ENCODE measurements around the gene PTPRT. TPM values are rescaled to one million over a fixed set of nuclear protein-coding genes. Genes with fewer than 3 reads are reported as not detected.
"Not testable (repeated sequence)": the region's sequence is repeated elsewhere in the genome, so short reads cannot be mapped to it uniquely, and the experiment has no call there.

PTPRT gene
- total RNA-seq, 1 experiment from 2014 or later, result 0.20 TPM

DNA sequence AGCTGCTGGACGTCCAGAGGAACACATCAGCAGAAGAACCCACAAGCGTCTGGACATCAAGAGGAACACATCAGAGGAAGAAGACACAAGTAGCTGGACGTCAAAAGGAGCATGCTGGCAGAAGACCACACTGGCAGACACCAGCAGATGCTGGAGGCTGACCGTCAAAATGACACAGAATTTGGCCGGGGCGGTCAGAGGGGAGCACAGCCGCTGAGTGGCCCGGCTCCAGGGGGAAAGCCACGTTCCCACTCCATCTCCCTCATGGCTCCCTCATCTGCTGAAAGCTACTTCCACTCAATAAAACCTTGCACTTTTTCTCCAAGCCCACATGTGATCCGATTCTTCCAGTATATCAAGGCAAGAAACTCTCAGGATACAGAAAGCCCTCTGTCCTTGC lies 283.6 kb downstream of the PTPRT start:
- DNase-seq (ENCODE audit: low read depth), result no peak
- in situ Hi-C loops (cut with HindIII; ENCODE audit: low pct_unique_long_range_greater_than_20kb, low sequenced_read_pairs), result no loop called here

DNA sequence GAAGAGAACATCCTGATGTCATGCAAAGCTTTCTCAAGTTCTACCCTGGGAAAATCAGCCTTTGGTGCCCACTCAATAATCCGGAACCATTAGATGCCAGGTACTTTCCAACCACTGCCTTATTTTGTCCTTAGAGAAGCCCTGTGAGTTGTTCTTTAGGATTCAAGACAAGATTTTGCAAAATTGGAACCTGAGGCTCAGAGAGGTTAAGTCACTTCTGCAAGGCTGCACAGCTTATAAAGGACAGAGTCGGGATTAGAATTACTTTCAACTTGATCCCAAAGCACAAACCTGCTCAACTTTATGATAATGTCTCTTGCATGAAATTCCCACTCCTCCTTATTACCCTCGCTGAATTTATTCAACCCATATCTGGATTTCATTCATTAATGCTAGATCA lies 287.2 kb downstream of the PTPRT start:
- in situ Hi-C loops (cut with HindIII; ENCODE audit: low pct_unique_long_range_greater_than_20kb, low sequenced_read_pairs), result no loop called here
- no peak for DNase-seq (ENCODE audit: low read depth)

- DNase-seq (ENCODE audit: low read depth), result no peak
- in situ Hi-C loops (cut with HindIII; ENCODE audit: low pct_unique_long_range_greater_than_20kb, low sequenced_read_pairs), result no loop called here
Observed at GRCh38 chr20:42901689-42902440, 287.8 kb downstream of the PTPRT start.

DNA sequence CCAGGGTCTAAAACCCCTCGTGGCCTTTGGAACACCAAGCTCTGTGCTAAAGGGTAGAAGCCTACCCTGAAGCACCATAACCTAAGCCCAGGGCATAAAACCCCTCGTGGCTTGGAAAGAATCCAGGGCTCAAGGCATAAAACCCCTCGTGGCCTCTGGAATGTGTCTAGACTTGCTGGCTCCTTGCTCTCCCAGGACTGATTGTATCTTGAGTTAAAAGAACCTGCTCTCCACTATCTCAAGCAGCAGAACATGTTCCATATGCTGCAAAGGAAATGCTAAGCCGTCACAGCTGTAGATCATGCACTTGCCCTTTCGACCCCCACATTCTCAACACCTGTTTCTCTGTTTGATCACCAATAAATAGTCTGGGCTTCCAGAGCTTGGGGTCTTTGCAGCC lies 288.9 kb downstream of the PTPRT start:
- DNase-seq (ENCODE audit: low read depth); in situ Hi-C loops (cut with HindIII; ENCODE audit: low pct_unique_long_range_greater_than_20kb, low sequenced_read_pairs): not testable (repeated sequence)

- no peak for DNase-seq (ENCODE audit: low read depth)
- in situ Hi-C loops (cut with HindIII; ENCODE audit: low pct_unique_long_range_greater_than_20kb, low sequenced_read_pairs), result no loop called here
Observed at GRCh38 chr20:42895020-42895419, 294.7 kb downstream of the PTPRT start.

- in situ Hi-C loops (cut with HindIII; ENCODE audit: low pct_unique_long_range_greater_than_20kb, low sequenced_read_pairs), result no loop called here
- no peak for DNase-seq (ENCODE audit: low read depth)
Observed at GRCh38 chr20:42894483-42894882, 295.2 kb downstream of the PTPRT start.

DNA sequence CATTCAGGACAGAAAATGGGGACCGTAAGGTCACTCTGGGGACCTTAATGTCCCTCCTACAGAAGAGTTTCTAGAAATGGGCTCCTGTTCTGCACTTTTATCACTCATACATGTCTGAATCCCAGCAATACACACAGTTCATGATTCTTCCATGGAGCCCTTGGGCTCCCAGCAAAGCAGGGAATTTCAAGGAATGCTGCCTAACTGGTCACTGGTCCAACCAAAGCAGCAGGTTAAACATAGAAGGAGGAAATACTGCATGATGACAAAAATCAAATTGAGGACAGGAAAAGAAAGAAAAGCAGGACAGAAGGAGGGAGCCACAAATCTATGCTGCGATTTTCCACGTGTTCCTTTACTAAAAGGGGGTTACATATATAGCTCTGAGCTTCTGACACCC lies 300.2 kb downstream of the PTPRT start:
- in situ Hi-C loops (cut with HindIII; ENCODE audit: low pct_unique_long_range_greater_than_20kb, low sequenced_read_pairs), result no loop called here

DNA sequence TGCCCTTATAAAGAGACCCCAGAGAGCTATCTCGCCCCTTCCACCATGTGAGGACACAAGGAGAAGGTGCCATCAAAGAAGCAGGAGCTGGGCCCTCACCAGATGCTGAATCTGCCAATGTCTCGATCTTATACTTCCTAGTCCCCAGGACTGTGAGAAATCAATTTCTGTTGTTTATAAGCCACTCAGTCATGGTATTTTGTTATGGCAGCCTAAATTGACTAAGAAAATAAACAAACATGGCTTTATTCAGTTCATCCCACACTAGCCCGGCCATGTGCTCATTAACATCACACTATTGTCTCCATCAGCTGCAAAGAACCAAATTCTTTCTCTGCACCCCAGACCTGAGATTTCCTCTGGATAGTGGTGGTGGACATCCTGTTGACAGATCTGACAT lies 302.4 kb downstream of the PTPRT start:
- no peak for DNase-seq (ENCODE audit: low read depth)
- in situ Hi-C loops (cut with HindIII; ENCODE audit: low pct_unique_long_range_greater_than_20kb, low sequenced_read_pairs), result no loop called here

More for the DNA sequence above, 300.2 kb downstream of the PTPRT start:
- DNase-seq (ENCODE audit: low read depth), result no peak

DNA sequence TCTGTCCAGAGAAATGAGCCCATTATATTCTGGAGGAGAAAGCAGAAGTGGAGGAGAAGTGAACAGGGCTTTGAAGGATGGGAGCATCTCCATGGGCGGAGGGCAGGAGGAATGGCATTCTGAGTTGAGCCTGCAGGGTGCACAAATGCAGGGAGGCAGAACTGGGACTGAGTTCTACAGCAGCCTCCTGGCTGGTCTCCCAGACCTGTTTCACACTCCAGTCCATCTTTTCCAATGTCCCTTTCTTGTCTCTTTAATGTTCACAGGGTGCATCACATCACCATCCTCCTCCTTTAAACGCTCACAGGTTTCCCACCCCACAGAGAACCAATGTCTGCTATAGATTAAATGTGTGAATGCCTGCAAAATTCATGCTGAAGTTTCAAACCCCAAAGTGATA lies 302.9 kb downstream of the PTPRT start:
- DNase-seq (ENCODE audit: low read depth), result no peak
- in situ Hi-C loops (cut with HindIII; ENCODE audit: low pct_unique_long_range_greater_than_20kb, low sequenced_read_pairs), result no loop called here

DNA sequence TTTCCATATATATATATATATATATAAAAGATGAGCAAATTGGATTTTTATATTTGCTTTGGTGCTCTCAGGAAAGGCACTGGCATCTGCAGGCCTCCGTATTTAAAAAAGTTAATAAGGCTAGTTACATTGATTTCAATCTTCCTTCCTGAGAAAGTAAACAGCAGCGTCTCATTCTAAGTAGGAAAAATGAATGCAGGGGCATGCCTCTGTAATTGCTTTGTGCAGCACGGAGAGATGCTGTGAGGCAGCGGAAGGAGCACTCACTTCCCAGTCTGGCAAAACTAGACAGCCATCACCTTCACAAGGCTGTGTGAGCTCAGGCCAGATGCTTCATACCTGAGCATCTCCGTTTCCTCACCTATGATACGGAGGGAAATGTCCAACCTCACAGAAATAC lies 303.7 kb downstream of the PTPRT start:
- DNase-seq (ENCODE audit: low read depth), result no peak
- in situ Hi-C loops (cut with HindIII; ENCODE audit: low pct_unique_long_range_greater_than_20kb, low sequenced_read_pairs), result no loop called here

DNA sequence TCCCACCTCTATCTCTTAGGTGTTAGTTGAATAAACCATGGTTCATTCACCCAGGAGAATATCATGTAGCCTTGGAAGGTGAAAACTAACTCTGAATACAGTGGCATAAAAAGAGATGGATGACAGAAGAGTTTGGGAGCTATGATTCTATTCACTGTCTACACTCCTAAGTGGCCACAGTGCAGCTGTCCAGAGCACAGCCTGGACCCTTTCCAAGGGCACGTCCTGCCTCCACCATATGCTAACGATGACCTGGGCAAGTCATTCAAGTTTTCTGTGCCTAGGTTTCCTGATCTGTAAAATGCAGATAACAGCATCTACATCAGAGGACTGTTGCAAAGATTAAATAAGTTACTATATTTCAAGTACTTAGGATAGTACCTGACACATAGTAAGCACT lies 314.1 kb downstream of the PTPRT start:
- in situ Hi-C loops (cut with HindIII; ENCODE audit: low pct_unique_long_range_greater_than_20kb, low sequenced_read_pairs), result no loop called here
- no peak for DNase-seq (ENCODE audit: low read depth)

DNA sequence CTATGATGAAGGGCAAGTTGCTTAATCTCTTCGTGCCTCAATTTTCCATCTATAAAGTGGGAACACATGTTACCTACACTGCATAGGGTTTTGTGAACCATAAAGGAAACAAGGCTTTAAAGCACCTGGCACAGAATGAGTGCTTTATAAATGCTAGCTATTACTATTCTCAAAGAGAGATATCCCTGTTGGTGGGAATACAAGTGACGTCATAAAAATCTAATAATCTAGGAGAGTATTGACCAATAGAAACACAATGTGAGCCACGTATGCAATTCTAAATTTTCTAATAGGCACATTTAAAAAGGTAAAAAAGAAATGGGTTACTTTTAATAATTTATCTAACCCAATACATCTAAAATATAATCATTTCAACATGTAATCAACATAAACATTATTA lies 316.4 kb downstream of the PTPRT start:
- DNase-seq (ENCODE audit: low read depth), result no peak
- in situ Hi-C loops (cut with HindIII; ENCODE audit: low pct_unique_long_range_greater_than_20kb, low sequenced_read_pairs), result no loop called here

DNA sequence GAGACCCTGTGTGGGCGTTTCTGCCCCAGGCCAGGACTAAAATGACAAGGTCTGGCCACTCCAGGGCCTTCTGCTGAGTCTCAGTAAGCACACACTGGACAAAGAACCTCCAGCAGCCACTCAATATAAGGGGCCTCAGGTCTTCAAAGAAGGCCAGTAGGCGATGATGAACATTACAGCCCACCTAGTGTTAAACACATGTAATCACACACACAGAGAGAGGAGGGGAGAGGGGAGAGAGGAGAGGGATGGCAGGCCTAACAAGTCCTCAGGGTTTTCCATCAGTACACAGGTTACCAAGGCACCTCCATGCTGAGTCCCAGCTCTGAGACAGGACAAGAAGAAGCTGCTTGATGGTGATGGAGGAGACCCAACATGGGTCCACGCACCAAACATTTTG lies 325.6 kb downstream of the PTPRT start:
- no peak for DNase-seq (ENCODE audit: low read depth)
- in situ Hi-C loops (cut with HindIII; ENCODE audit: low pct_unique_long_range_greater_than_20kb, low sequenced_read_pairs), result no loop called here

- DNase-seq (ENCODE audit: low read depth), result no peak
- in situ Hi-C loops (cut with HindIII; ENCODE audit: low pct_unique_long_range_greater_than_20kb, low sequenced_read_pairs), result no loop called here
Observed at GRCh38 chr20:42862446-42862845, 327.3 kb downstream of the PTPRT start.

GRCh38 chr20:42857446-42857845 lies 332.3 kb downstream of the PTPRT start:
- in situ Hi-C loops (cut with HindIII; ENCODE audit: low pct_unique_long_range_greater_than_20kb, low sequenced_read_pairs), result no loop called here
- DNase-seq (ENCODE audit: low read depth), result no peak

GRCh38 chr20:42855896-42856295 lies 333.8 kb downstream of the PTPRT start:
- in situ Hi-C loops (cut with HindIII; ENCODE audit: low pct_unique_long_range_greater_than_20kb, low sequenced_read_pairs), result no loop called here
- DNase-seq (ENCODE audit: low read depth), result no peak

GRCh38 chr20:42852691-42853090 lies 337.0 kb downstream of the PTPRT start:
- DNase-seq (ENCODE audit: low read depth), result no peak
- in situ Hi-C loops (cut with HindIII; ENCODE audit: low pct_unique_long_range_greater_than_20kb, low sequenced_read_pairs), result no loop called here

GRCh38 chr20:42846784-42847490 lies 342.8 kb downstream of the PTPRT start:
- DNase-seq (ENCODE audit: low read depth), result no peak
- in situ Hi-C loops (cut with HindIII; ENCODE audit: low pct_unique_long_range_greater_than_20kb, low sequenced_read_pairs), result no loop called here

GRCh38 chr20:42844751-42845150 lies 345.0 kb downstream of the PTPRT start:
- in situ Hi-C loops (cut with HindIII; ENCODE audit: low pct_unique_long_range_greater_than_20kb, low sequenced_read_pairs), result no loop called here
- DNase-seq (ENCODE audit: low read depth), result no peak

DNA sequence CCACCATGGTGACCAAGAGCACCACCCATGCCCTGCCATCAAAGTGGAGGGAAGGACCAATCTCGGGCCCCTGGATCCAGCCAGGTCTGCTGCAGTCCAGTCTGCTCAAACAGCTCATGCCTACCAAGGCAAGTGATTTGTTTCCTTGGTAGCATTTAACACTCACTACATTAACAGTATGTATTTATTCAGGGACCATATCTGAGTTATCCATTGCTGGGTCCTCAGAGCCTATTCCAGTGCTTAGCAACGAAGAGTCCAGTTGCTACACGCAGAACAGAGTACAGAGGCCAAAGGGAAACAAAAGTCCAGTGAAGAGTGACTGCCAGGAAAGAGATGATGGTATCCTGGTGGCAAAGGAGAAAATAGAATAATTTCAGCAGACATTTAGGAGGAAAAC lies 352.2 kb downstream of the PTPRT start:
- DNase-seq (ENCODE audit: low read depth), result no peak
- in situ Hi-C loops (cut with HindIII; ENCODE audit: low pct_unique_long_range_greater_than_20kb, low sequenced_read_pairs), result no loop called here
